ENCODE measurements around the gene TRPC4AP.
"Not testable (repeated sequence)": the region's sequence is repeated elsewhere in the genome, so short reads cannot be mapped to it uniquely, and the experiment has no call there.

The TRPC4AP gene

DNA sequence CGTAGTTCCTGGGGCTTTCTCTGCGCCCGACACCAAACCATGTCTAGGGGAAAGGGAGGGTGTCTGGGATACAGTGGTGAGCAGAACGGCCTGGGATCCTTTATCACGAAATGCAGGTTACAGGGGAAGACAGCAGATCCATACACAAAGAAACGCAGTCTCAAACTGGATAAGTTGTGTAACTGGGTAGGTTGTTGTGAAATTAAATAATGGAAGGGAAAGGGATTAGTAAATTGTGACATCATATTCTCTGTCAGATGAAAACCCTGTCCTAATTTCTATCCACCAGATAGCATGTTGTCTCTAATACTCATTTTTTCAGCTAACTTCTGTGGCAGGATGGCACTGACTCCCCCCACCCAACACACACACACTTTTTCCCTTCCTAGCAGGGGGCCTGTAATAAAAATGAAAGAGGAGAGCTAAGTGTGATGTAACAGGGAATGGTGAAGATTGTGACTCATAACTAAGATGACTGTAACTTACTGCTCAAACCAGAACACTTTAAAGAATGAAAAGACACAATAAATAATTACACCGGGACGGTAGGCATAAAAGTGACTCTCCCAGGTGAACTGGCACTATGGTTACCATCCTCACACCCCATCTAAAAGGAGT, 769 bp upstream of the TRPC4AP start:
- DNase-seq, result no peak

GRCh38 chr20:35091816-35092523, 637 bp downstream of the TRPC4AP start:
- DNase-seq, result no peak

- no peak for DNase-seq
These were observed 4.1 kb downstream of the TRPC4AP start for GRCh38 chr20:35088231-35089145.

DNA sequence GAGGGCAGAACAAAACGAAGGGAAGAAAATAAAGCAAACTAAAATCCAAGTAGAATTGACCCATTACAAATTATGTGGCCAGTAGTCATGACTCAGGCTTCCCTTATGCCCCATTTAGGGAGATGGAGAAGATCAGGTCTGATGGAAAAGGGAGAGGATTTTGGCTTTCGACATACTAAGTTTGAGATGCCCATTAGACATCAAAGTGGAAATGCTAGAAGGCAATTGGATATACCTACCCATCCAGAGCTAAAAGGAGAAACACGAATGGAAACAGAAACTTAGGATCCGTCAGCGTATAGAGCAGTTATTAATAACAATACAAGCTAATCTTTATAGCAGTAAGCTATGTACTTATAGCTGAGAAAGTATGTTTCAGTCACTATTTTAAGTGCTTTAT, 4.8 kb downstream of the TRPC4AP start:
- DNase-seq, result no peak

GRCh38 chr20:35087355-35087754, 5.3 kb downstream of the TRPC4AP start:
- no peak for DNase-seq

DNA sequence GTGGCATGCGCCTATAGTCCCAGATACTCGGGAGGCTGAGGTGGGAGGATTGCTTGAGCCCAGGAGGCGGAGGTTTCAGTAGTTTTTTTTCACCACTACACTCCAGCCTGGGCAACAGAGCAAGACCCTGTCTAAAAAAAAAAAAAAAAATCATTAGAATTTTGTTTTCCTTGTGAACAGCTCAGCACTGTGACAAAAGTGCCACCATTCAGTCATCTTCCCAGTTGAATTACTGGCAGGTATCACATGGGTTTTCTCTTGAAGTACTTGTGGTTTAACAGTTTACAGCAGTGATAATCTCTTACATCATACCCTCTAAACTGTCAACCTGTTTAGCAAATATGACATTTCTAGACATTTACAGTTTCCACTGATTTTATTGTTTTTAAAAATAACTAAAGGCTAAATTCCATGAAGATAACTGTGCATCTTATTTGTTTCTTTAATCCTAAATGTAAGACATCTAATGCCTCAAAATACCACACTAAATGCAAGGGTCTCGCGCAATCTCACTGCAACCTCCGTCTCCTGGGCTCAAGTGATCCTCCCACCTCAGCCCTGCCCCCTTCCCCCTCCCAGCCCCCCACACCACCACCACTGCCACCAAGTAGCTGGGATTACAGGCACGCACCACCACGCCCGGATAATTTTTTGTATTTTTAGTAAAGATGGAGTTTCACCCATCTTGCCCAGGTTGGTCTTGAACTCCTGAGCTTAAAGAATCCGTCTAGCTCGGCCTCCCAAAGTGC, 7.0 kb downstream of the TRPC4AP start:
- DNase-seq, result no peak

DNA sequence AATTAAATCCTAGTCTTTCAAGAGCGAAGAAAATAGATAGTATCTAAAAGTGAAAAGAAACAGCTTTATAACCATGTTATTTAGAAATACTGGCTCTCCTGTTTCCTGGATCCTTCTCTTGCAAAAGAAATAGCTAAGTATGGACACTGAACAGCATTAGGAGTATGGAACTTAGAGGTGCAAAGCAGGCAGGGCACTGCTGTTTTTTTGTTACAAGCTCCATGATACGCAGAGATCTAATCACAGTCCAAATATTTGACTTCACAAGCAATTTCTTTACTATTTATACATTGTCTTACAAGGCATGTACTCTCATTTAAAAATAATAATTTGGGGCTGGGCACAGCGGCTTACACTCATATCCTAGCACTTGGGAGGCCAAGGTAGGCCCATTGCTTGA, 7.6 kb downstream of the TRPC4AP start:
- no peak for DNase-seq

DNA sequence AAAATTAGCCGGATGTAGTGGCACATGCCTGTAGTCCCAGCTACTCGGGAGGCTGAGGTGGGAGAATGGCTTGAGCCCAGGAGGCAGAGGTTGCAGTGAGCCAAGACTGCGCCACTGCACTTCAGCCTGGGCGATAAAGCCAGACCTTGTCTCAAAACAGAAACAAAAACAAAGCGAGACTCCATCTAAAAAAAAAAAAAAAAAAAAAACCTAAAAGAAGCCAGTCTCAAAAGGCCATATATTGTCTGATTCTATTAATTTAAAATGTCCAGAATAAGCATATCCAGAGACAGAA, 12.3 kb downstream of the TRPC4AP start:
- DNase-seq, result not testable (repeated sequence)

DNA sequence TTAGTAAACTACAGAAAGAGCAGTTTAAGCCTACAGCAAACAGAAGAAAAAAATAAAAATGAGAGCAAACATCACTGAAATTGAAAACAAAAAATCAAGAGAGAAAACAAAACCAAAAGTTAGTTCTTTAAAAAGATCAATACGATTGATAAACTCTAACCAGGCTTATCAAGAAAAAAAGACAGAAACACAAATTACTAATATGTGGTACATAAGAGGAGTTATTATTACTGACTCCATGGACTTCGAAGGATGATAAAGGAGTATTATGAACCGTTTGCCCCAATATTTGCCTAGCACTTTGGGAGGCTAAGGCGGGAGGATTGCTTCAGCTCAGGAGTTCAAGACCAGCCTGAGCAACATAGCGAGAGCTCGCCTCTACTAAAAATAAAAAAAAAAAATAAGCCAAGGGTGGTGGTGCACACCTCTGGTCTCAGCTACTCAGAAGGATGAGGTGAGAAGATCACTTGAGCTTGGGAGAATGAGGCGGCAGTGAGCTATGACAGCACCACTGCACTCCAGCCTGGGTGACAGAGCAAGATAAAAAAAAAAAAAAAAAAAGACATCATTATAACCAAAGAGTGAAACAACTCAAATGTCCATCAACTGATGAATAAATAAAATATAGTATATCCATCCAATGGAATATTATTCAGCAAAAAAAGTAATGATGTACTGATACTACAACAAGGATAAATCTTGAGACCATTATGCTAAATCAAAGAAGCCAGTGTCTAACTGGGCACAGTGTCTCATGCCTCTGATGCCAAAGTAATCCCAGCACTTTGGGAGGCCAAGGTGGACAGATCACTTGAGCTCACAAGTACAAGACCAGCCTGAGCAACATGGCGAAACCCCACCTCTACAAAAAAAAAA, 12.9 kb downstream of the TRPC4AP start:
- DNase-seq, result no peak

GRCh38 chr20:35077872-35078271, 14.7 kb downstream of the TRPC4AP start:
- no peak for DNase-seq

- DNase-seq, result no peak
These were observed 15.3 kb downstream of the TRPC4AP start for GRCh38 chr20:35077341-35077740.

DNA sequence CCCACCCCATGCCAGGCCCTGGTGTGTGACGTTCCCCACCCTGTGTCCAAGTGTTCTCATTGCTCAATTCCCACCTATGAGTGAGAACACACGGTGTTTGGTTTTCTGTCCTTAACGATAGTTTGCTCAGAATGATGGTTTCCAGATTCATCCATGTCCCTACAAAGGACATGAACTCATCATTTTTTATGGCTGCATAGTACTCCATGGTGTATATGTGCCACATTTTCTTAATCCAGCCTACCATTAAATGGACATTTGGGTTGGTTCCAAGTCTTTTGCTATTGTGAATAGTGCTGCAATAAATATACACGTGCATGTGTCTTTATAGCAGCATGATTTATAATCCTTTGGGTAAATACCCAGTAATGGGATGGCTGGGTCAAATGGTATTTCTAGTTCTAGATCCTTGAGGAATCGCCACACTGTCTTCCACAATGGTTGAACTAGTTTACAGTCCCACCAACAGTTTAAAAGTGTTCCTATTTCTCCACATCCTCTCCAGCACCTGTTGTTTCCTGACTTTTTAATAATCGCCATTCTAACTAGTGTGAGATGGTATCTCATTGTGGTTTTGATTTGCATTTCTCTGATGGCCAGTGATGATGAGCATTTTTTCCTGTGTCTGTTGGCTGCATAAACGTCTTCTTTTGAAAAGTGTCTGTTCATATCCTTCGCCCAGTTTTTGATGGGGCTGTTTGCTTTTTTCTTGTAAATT, 21.0 kb downstream of the TRPC4AP start:
- not testable (repeated sequence) for DNase-seq

DNA sequence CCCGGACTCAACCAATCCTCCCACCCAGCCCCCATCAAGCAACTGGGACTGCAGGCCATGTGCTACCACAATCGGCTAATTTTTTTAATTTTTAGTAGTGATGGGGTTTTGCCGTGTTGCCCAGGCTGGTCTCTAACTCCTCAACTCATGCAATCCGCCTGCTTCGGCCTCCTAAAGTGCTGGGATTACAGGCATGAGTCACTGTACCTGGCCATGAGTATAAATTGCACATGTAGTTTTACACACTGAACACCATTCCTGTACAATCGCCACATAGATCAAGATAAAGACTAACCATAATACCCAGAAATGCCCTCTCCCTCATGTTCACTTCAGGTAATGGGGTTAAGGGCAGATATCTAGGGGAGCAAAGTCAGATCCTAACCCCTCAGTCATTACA, 26.4 kb downstream of the TRPC4AP start:
- no peak for DNase-seq

- no peak for DNase-seq
These were observed 27.4 kb downstream of the TRPC4AP start for GRCh38 chr20:35065181-35065580.

DNA sequence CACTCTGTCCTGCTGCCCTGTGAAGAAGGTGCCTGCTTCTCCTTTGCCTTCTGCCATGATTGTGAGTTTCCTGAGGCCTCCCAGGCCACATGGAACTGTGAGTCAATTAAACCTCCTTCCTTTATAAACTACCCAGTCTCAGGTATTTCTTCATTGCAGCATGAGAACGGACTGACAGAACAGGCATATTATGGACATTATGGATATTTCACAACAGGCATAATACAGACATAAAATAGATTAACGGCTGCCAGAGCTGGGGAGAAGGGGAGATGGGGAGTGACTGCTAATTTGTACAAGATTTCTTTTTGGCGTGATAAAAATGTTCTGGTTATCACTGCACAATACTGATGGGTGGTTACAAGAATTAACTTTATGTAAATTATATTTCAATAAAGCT, 29.4 kb downstream of the TRPC4AP start:
- no peak for DNase-seq

GRCh38 chr20:35062478-35062877, 30.1 kb downstream of the TRPC4AP start:
- DNase-seq, result no peak

DNA sequence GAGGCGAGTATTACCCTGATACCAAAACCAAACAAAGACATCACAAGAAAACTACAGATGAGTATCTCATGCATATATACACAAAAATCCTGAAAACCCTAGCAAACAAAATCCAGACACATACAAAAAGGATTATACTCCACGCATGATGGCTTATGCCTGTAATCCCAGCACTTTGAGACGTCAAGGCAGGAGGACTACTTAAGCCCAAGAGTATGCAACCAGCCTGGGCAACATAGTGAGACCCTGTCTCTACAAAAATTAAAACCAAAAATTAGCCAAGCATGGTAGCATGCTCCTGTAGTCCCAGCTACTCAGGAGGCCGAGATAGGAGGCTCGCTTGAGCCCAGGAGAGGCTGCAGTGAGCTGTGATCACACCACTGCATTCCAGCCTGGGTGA, 32.4 kb downstream of the TRPC4AP start:
- no peak for DNase-seq

DNA sequence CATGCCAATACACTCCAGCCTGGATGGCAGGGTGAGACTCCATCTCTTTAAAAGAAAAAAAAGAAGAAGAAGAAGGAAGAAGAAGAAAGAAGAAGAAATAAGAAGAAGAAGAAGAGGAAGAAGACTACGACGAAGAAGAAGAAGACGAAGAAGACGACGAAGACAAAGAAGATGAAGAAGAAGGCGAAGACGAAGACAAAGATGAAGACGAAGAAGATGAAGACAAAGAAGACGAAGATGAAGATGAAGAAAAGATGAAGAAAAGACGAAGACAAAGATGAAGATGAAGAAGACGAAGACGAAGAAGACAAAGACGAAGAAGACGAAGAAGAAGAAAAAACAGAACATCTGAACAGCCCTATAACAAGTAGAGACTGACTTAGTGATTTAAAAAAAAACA, 33.0 kb downstream of the TRPC4AP start:
- no peak for DNase-seq

DNA sequence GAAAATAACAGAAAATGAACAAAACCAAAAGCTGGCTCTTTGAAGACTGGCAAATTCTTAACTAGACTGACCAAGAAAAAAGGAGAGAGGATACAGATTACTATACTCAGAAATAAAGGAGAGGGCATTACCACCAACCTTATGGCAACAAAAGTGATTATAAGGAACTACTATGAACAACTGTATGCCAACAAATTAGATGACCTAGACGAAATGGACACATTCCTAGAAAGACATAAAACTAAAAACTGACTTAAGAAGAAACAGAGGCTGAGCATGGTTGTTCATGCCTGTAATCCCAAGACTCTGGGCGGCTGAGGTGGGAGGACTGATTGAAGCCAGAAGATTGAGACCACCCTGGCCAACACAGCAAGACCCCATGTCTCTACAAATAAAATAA, 33.5 kb downstream of the TRPC4AP start:
- DNase-seq, result no peak

DNA sequence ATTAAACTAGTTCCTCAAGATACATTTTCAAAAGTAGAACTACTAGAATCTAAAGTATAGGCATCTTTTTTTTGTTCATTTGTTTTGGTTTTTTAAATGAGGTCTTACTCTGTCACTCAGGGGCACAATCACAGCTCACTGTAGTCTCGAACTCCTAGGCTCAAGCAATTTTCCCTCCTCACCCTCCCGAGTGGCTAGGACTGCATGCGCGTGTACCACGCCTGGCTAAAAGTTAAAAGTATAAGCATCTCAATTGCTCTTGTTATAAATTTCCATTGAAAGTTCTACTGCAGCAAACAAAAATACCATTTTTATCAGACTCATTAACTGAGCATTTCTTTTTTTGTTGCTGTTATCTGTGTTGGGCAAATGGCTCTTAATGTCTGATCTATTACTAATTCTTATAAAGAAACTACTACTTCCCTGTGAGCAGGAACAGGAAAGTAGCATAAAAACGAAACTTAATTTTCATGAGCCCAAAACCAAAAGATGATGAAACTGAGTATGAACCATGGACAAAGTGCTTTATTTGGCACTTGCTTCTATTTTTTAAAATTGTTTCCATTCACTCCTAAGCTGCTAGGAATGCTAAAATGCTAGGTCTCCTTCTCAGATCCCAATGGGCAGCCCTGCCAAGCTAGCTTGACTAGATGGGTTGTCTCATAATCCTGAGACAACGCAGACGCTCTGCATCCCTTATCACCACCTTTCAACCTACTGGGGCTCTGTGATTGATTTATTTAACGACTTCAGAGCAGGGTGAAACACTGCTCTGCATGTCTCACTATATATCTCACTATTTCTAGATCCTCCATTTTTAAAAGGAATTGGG, 36.9 kb downstream of the TRPC4AP start:
- DNase-seq, result no peak

DNA sequence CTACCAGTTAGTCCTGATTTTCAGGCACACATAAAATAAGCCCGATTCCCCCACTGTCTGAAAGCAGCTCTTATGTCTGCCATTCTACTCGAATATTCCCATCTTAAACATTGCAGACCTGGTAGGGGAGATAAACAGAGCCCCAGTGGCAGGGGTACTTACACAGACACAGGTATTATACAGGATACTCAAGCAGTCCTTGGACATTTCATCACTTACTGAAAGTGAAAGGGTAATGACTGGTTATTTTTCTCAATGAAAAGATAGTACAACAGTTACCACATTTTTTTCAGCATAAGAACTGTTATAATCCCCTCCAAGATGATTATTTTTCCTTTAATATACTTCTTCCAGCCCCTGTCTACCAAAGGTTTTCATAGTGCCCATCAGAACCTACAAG, 37.8 kb downstream of the TRPC4AP start:
- no peak for DNase-seq

Data from activated naive CD4-positive, alpha-beta T cell (primary cell).